Gastrocnemius medialis (tissue), 4 donors: ENCODE data around the gene ACLY.
A peak's percentile ranks its signal among the peaks of the same experiment; 100 is the strongest.

Experiments
- CTCF ChIP-seq, 5 experiments: fragments of 450-650 bp in 3 of 5; fragments of 200-600 bp in 2 of 5; sonication (generic) in 2 of 5; IDR thresholded peaks in 4 of 5; conservative IDR thresholded peaks in 1 of 5; 1 replicate in 4 of 5; 2 replicates in 1 of 5; pipeline ENCODE4 v1.5.1; 2016 to 2019; ENCODE audit warnings: antibody characterized with exemption in 5 of 5, mild to moderate bottlenecking in 3 of 5, moderate library complexity in 3 of 5
- POLR2A ChIP-seq, 2 donors: fragments of 450-650 bp; IDR thresholded peaks; one replicate each; pipeline ENCODE4 v1.6.1; 2017; ENCODE audit warnings: antibody characterized with exemption in 2 of 2, mild to moderate bottlenecking in 2 of 2, moderate library complexity in 2 of 2

- no peak for TF ChIP-seq CTCF (IDR thresholded peaks at IDR 0.05 in 4 of 5, conservative IDR thresholded peaks at IDR 0.05 in 1 of 5)
- peak in 1 of 2 donors; percentile 4 for TF ChIP-seq POLR2A (IDR thresholded peaks at IDR 0.05)
Observed at GRCh38 chr17:41865596-41865893, 53.2 kb downstream of the ACLY start.
